ENCODE measurements around the gene LRRN4CL.
"Not testable (repeated sequence)": the region's sequence is repeated elsewhere in the genome, so short reads cannot be mapped to it uniquely, and the experiment has no call there.

The LRRN4CL gene

GRCh38 chr11:62689421-62690183 is at the start of gene LRRN4CL:
Gene LRRN4CL, minus strand, starts transcription at chr11:62689530. Its CDS starts 1,022 bp downstream, at chr11:62688508.
- no peak for FAIRE-seq

- FAIRE-seq: no peak
Observed at GRCh38 chr11:62737196-62737595, 47.9 kb upstream of the LRRN4CL start.

GRCh38 chr11:62732830-62733229 is 43.5 kb upstream of the LRRN4CL start:
- FAIRE-seq: no peak

- FAIRE-seq: not testable (repeated sequence)
Observed at GRCh38 chr11:62730076-62730475, 40.7 kb upstream of the LRRN4CL start.

- no peak for FAIRE-seq
Observed at GRCh38 chr11:62728171-62728988, 39.0 kb upstream of the LRRN4CL start, which contains the start of gene TTC9C. Gene TTC9C, plus strand, starts transcription at chr11:62728486. Its CDS starts 363 bp downstream, at chr11:62728849.

- FAIRE-seq: peak; percentile 72
Observed at GRCh38 chr11:62727872-62728170, 38.5 kb upstream of the LRRN4CL start.

GRCh38 chr11:62727165-62727871 is 38.0 kb upstream of the LRRN4CL start, which contains the start of gene HNRNPUL2:
Gene HNRNPUL2, minus strand, starts transcription at chr11:62727457. Its CDS starts 301 bp downstream, at chr11:62727156.
- FAIRE-seq: no peak

GRCh38 chr11:62726915-62727164 is 37.5 kb upstream of the LRRN4CL start:
- no peak for FAIRE-seq

- FAIRE-seq: no peak
Observed at GRCh38 chr11:62726156-62726914, 37.0 kb upstream of the LRRN4CL start.

GRCh38 chr11:62725646-62726045 is 36.3 kb upstream of the LRRN4CL start:
- no peak for FAIRE-seq

GRCh38 chr11:62724171-62724570 is 34.8 kb upstream of the LRRN4CL start:
- no peak for FAIRE-seq

- no peak for FAIRE-seq
Observed at GRCh38 chr11:62721994-62722393, 32.7 kb upstream of the LRRN4CL start.

GRCh38 chr11:62719302-62719978 is 30.1 kb upstream of the LRRN4CL start:
- FAIRE-seq: no peak

- no peak for FAIRE-seq
Observed at GRCh38 chr11:62716816-62717215, 27.5 kb upstream of the LRRN4CL start.

GRCh38 chr11:62716206-62716605 is 26.9 kb upstream of the LRRN4CL start:
- no peak for FAIRE-seq

- FAIRE-seq: no peak
Observed at GRCh38 chr11:62715150-62716130, 26.1 kb upstream of the LRRN4CL start.

- no peak for FAIRE-seq
Observed at GRCh38 chr11:62713343-62713742, 24.0 kb upstream of the LRRN4CL start.

GRCh38 chr11:62712861-62713260 is 23.5 kb upstream of the LRRN4CL start:
- no peak for FAIRE-seq

GRCh38 chr11:62712276-62712812 is 23.0 kb upstream of the LRRN4CL start:
- no peak for FAIRE-seq

- no peak for FAIRE-seq
Observed at GRCh38 chr11:62710001-62710345, 20.6 kb upstream of the LRRN4CL start.

All from islet of Langerhans (tissue), 1 donor.